AG09309 (cell line): ENCODE results near the gene ZNF280D.

Experiments
- DNase-seq: peaks from one replicate; pipeline ENCODE4 v3.0.0-alpha.2; 2010; ENCODE audit warnings: low read depth
- H3K4me3 ChIP-seq: 2 replicates; pipeline ENCODE4 v1.5.1; 2011; ENCODE audit warnings: mild to moderate bottlenecking, low read depth, low read length, moderate library complexity; ENCODE audit not compliant: control insufficient read depth
- TF ChIP-seq, protein P1 (sequence below): IDR thresholded peaks from 2 replicates; pipeline ENCODE4 v1.5.1; 2011; ENCODE audit warnings: mild to moderate bottlenecking, low read depth, low read length, inconsistent platforms; ENCODE audit not compliant: insufficient read depth, control insufficient read depth; ENCODE audit errors: missing control alignments

The ZNF280D gene

DNA sequence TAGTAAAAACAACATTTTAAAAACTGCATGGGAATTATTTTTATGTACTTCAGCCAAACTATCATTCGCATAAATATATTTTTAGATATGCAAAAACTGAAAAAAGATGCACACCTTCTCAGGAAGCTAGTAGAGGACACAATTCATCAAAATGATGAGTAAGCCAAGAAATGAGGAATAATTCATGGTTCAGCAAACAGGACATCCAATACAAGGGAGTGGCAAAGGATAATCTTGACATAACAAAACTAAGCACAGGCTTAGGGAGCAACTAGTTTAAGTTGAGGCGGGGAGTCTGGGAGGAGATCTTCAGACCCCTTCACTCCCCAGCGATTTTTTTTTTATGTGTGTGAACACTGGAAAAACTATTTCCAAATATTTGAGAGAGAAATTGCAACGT lies 93.7 kb downstream of the ZNF280D start:
- no peak overlapping the region for H3K4me3 ChIP-seq
- DNase-seq = no peak
- TF ChIP-seq, protein P1, sequence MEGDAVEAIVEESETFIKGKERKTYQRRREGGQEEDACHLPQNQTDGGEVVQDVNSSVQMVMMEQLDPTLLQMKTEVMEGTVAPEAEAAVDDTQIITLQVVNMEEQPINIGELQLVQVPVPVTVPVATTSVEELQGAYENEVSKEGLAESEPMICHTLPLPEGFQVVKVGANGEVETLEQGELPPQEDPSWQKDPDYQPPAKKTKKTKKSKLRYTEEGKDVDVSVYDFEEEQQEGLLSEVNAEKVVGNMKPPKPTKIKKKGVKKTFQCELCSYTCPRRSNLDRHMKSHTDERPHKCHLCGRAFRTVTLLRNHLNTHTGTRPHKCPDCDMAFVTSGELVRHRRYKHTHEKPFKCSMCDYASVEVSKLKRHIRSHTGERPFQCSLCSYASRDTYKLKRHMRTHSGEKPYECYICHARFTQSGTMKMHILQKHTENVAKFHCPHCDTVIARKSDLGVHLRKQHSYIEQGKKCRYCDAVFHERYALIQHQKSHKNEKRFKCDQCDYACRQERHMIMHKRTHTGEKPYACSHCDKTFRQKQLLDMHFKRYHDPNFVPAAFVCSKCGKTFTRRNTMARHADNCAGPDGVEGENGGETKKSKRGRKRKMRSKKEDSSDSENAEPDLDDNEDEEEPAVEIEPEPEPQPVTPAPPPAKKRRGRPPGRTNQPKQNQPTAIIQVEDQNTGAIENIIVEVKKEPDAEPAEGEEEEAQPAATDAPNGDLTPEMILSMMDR = no peak

DNA sequence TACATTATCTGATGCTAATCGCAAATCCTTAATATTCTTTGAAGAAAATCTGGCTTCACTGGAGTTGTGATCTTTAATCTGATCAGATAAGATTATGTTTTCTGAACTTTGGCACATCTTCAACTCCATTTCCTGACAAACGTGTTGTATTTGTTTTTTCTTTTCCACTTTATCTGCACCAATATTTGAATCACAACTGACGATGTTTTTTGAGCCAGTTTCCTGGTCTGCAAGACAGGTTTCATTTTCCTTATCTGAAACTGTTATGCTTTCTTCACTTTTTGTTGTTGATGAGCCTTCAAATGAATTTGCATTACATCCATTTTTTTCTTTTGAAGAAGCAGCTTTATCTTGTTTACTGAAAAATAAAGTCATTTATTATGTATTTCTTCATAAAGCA lies 101.5 kb downstream of the ZNF280D start:
- H3K4me3 ChIP-seq = no peak overlapping the region
- no peak for DNase-seq
- TF ChIP-seq, protein P1 = no peak

DNA sequence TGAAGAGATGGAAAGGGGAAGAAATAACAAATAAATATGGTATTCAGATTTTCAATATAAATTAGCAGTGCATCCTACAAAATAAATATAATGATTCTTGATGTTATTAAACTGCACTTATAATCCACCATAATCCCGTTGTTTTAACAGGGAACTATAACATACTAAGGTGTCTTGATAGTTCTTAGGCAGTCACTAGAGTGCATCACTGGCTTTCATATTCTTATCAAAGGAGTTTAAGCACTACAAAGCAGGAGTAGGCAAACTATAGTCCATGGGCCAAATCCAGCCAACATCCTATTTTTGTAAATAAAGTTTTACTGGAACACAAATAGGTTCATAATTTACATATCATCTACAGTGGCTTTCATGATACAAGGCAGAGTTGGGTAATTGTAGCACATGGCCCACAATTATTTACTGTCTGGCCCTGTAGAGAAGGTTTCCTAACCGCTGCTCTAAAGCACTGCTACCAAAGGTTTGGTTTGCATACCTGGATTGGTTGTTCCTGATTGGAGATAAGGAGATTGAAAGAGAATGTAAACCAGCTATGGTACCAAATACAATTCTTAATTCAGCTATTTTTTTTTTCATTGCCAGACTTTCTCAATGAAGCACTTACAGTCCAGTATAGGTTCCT lies 104.3 kb downstream of the ZNF280D start:
- TF ChIP-seq, protein P1 = no peak

DNA sequence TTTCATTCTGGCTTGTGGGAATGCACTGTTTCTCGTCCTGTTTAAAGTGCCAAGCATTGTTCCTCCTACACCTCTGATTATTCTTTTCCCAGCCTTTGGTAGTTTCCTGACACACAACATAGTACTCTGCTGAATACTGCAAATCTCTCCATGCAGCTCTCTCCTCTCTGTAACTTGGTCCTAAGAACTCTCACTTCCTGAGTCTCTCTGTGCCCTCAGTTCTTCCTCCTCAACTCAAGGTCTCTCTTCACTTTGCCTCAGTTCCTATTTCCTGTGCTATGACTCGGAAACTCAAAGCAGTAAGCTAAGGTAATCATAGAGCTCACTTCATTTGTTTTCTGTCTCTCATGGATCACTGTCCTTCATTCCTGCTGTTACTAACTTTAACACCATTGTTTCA lies 113.4 kb downstream of the ZNF280D start:
- H3K4me3 ChIP-seq = no peak overlapping the region
- no peak for DNase-seq
- TF ChIP-seq, protein P1 = no peak

More for the DNA sequence above, 104.3 kb downstream of the ZNF280D start:
- no peak for DNase-seq
- H3K4me3 ChIP-seq = no peak overlapping the region

DNA sequence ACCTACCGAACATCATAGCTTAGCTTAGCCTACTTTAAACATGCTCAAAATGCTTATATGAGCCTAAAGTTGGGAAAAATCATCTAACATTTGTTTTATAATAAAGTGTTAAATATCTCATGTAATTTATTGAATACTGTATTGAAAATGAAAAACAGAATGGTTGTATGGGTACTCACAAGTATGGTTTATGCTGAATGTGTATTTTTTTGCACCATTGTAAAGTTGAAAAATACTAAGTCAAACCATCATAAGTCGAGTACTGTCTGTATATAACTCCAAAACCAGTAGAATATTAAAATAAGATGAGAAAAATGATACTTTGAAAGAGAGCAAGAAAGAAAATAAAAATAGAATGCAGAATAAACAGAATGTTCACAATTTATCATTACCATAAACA lies 115.7 kb downstream of the ZNF280D start:
- DNase-seq = no peak
- TF ChIP-seq, protein P1 = no peak
- H3K4me3 ChIP-seq = no peak overlapping the region

DNA sequence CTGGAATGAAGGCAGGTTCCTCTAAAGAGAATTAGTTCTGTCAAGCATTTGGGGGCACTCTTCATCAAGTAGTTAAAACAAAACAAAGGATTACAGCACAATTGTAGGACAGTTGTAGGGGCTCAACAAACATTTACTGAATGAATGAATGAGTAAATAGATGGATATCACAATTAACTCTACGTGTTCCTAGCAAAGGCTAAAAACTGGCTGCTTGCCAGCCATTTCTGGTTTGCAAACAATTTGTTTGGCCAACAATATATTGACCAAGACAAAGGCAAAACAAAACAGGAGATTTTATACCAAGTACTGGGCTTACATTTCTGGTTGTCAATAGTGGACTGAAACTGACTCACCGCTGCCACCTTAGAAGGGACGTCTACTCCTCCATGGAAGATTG lies 116.8 kb downstream of the ZNF280D start:
- no peak for DNase-seq
- TF ChIP-seq, protein P1 = no peak
- H3K4me3 ChIP-seq = no peak overlapping the region
